ENCODE measurements around the gene HCN3.
A peak's percentile ranks its signal among the peaks of the same experiment; 100 is the strongest.

HCN3 gene

GRCh38 chr1:155277902-155278688, 832 bp downstream of the HCN3 start:
- ATAC-seq (ENCODE audit: low read depth) = peak; percentile 41
- peak overlapping the region; percentile 14 for H3K27ac ChIP-seq (ENCODE audit: poor library complexity, severe bottlenecking)
- no peaks in the 10 kb centered on the region for H3K9me3 ChIP-seq (ENCODE audit: severe bottlenecking)
- H3K36me3 ChIP-seq (ENCODE audit: low read depth) = no peaks in the 10 kb centered on the region
- no peak for DNase-seq (ENCODE audit: low spot score)
- TF ChIP-seq CTCF (IDR thresholded peaks at IDR 0.05; ENCODE audit: poor library complexity, severe bottlenecking) = peak; percentile 17
- no peaks in the 10 kb centered on the region for H3K4me1 ChIP-seq (ENCODE audit: insufficient read depth, poor library complexity, severe bottlenecking)
- peak overlapping the region; percentile 53 for H3K4me3 ChIP-seq (ENCODE audit: severe bottlenecking)
- no peaks in the 10 kb centered on the region for H3K27me3 ChIP-seq (ENCODE audit: insufficient read depth, poor library complexity, severe bottlenecking)

- H3K27me3 ChIP-seq (ENCODE audit: insufficient read depth, poor library complexity, severe bottlenecking) = no peaks in the 10 kb centered on the region
- no peaks in the 10 kb centered on the region for H3K36me3 ChIP-seq (ENCODE audit: low read depth)
- ATAC-seq (ENCODE audit: low read depth) = no peak
- H3K27ac ChIP-seq (ENCODE audit: poor library complexity, severe bottlenecking) = no peak overlapping the region
- H3K9me3 ChIP-seq (ENCODE audit: severe bottlenecking) = no peaks in the 10 kb centered on the region
- H3K4me1 ChIP-seq (ENCODE audit: insufficient read depth, poor library complexity, severe bottlenecking) = no peaks in the 10 kb centered on the region
- TF ChIP-seq CTCF (IDR thresholded peaks at IDR 0.05; ENCODE audit: poor library complexity, severe bottlenecking) = no peak
- H3K4me3 ChIP-seq (ENCODE audit: severe bottlenecking) = no peak overlapping the region
- no peak for DNase-seq (ENCODE audit: low spot score)
Measured at GRCh38 chr1:155278689-155279160, 1.5 kb downstream of the HCN3 start.

- Histone ChIP-seq H3K27me3 (ENCODE audit: insufficient read depth, poor library complexity, severe bottlenecking) (no peaks in the 10 kb centered on the region), H3K4me3 (ENCODE audit: severe bottlenecking) (no peak overlapping the region), H3K36me3 (ENCODE audit: low read depth) (no peaks in the 10 kb centered on the region), H3K27ac (ENCODE audit: poor library complexity, severe bottlenecking) (no peak overlapping the region), H3K9me3 (ENCODE audit: severe bottlenecking) (no peaks in the 10 kb centered on the region), H3K4me1 (ENCODE audit: insufficient read depth, poor library complexity, severe bottlenecking) (no peaks in the 10 kb centered on the region)
- ATAC-seq (ENCODE audit: low read depth) (no peak), DNase-seq (ENCODE audit: low spot score) (no peak)
- no peak for TF ChIP-seq CTCF (IDR thresholded peaks at IDR 0.05; ENCODE audit: poor library complexity, severe bottlenecking)
Measured at GRCh38 chr1:155279268-155279667, 2.0 kb downstream of the HCN3 start.

GRCh38 chr1:155282488-155283091, 5.3 kb downstream of the HCN3 start:
- H3K36me3 ChIP-seq (ENCODE audit: low read depth) = no peaks in the 10 kb centered on the region
- DNase-seq (ENCODE audit: low spot score) = no peak

More at GRCh38 chr1:155282488-155283091, 5.3 kb downstream of the HCN3 start:
- no peak overlapping the region for H3K27ac ChIP-seq (ENCODE audit: poor library complexity, severe bottlenecking)
- H3K4me1 ChIP-seq (ENCODE audit: insufficient read depth, poor library complexity, severe bottlenecking) = no peaks in the 10 kb centered on the region
- H3K4me3 ChIP-seq (ENCODE audit: severe bottlenecking) = no peak overlapping the region
- H3K9me3 ChIP-seq (ENCODE audit: severe bottlenecking) = no peaks in the 10 kb centered on the region
- H3K27me3 ChIP-seq (ENCODE audit: insufficient read depth, poor library complexity, severe bottlenecking) = no peaks in the 10 kb centered on the region
- ATAC-seq (ENCODE audit: low read depth) = no peak
- TF ChIP-seq CTCF (IDR thresholded peaks at IDR 0.05; ENCODE audit: poor library complexity, severe bottlenecking) = no peak

Measured in RWPE2 (cell line).